ENCODE results near the gene NOX3.

The NOX3 gene

GRCh38 chr6:155434096-155434495 is 21.5 kb downstream of the NOX3 start:
- no CpG with 5 or more reads among the region's 8 CpGs for WGBS (ENCODE audit: extremely low coverage, insufficient coverage, insufficient read length)
- DNase-seq = no peak
- no peaks in the 10 kb centered on the region for H3K36me3 ChIP-seq (ENCODE audit: control insufficient read depth in 1 of 2, insufficient read depth in 2 of 2, low read length in 2 of 2)

DNA sequence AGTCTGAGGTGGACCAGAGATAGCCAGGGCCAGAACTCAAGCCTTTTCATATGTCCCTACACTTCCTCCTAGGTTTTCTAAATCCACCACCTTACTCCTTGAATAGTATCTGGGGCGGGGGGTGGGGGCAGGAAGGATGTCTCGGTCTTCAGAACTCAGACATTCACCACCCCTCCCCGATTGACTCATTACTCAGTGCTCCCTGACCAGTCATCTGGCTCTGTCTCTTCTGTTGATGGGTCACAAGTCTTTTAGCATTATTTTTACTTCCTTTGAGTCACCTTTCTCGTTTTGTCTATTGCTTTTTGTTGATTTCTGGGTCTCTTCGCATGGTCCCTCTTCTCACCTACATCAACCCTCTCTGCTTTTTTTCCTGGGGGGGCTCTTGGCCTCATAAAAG is 23.3 kb downstream of the NOX3 start:
- H3K36me3 ChIP-seq (ENCODE audit: control insufficient read depth in 1 of 2, insufficient read depth in 2 of 2, low read length in 2 of 2) = no peaks in the 10 kb centered on the region
- H4K8ac ChIP-seq (ENCODE audit: low read depth, low read length) = no peak overlapping the region
- H3K9me3 ChIP-seq (ENCODE audit: insufficient read depth, low read depth, low read length) = no peaks in the 10 kb centered on the region
- DNase-seq = no peak
- H3K23ac ChIP-seq (ENCODE audit: low read length) = no peak overlapping the region
- no peak overlapping the region for H3K9ac ChIP-seq (ENCODE audit: low read length)
- H2BK5ac ChIP-seq (ENCODE audit: low read depth, low read length, poor library complexity) = no peak overlapping the region
- no peak overlapping the region for H4K12ac ChIP-seq (ENCODE audit: low read depth, low read length)
- no peak overlapping the region for H3K14ac ChIP-seq (ENCODE audit: low read length)
- H3K4me2 ChIP-seq (ENCODE audit: low read length) = no peak overlapping the region
- no peaks in the 10 kb centered on the region for H3K79me2 ChIP-seq (ENCODE audit: control insufficient read depth, insufficient read depth, low read length, poor library complexity)
- H3K4ac ChIP-seq (ENCODE audit: low read depth, low read length) = no peak overlapping the region
- no peak overlapping the region for H2BK12ac ChIP-seq (ENCODE audit: low read length)
- no peaks in the 10 kb centered on the region for H3K4me1 ChIP-seq (ENCODE audit: control insufficient read depth in 1 of 2, insufficient read depth in 2 of 2, low read length in 2 of 2)
- H3K18ac ChIP-seq (ENCODE audit: low read length) = no peak overlapping the region
- H3K27me3 ChIP-seq (ENCODE audit: insufficient read depth, low read length) = no peaks in the 10 kb centered on the region
- no peak overlapping the region for H2AFZ ChIP-seq (ENCODE audit: insufficient read depth, low read length, poor library complexity)
- no peaks in the 10 kb centered on the region for H3K79me1 ChIP-seq (ENCODE audit: low read length)
- H3K27ac ChIP-seq (ENCODE audit: low read depth, low read length) = no peak overlapping the region
- no peak overlapping the region for H4K91ac ChIP-seq (ENCODE audit: low read depth, low read length)
- H3K4me3 ChIP-seq (ENCODE audit: low read depth, low read length) = no peak overlapping the region
- no peak overlapping the region for H2BK120ac ChIP-seq (ENCODE audit: insufficient read depth, low read length, poor library complexity)
- no CpG with 5 or more reads among the region's 5 CpGs for WGBS (ENCODE audit: extremely low coverage, insufficient coverage, insufficient read length)
- no peak overlapping the region for H2AK5ac ChIP-seq (ENCODE audit: low read length)

More at GRCh38 chr6:155434096-155434495, 21.5 kb downstream of the NOX3 start:
- Histone ChIP-seq H3K23ac (ENCODE audit: low read length) (no peak overlapping the region), H3K4me1 (ENCODE audit: control insufficient read depth in 1 of 2, insufficient read depth in 2 of 2, low read length in 2 of 2) (no peaks in the 10 kb centered on the region), H3K9me3 (ENCODE audit: insufficient read depth, low read depth, low read length) (no peaks in the 10 kb centered on the region), H2AK5ac (ENCODE audit: low read length) (no peak overlapping the region), H4K8ac (ENCODE audit: low read depth, low read length) (no peak overlapping the region), H3K9ac (ENCODE audit: low read length) (no peak overlapping the region), H3K4me3 (ENCODE audit: low read depth, low read length) (no peak overlapping the region), H4K91ac (ENCODE audit: low read depth, low read length) (no peak overlapping the region), H3K79me2 (ENCODE audit: control insufficient read depth, insufficient read depth, low read length, poor library complexity) (no peaks in the 10 kb centered on the region), H3K18ac (ENCODE audit: low read length) (no peak overlapping the region), H2AFZ (ENCODE audit: insufficient read depth, low read length, poor library complexity) (no peak overlapping the region), H2BK5ac (ENCODE audit: low read depth, low read length, poor library complexity) (no peak overlapping the region), H3K4me2 (ENCODE audit: low read length) (no peak overlapping the region), H2BK120ac (ENCODE audit: insufficient read depth, low read length, poor library complexity) (no peak overlapping the region), H3K14ac (ENCODE audit: low read length) (no peak overlapping the region), H3K79me1 (ENCODE audit: low read length) (no peaks in the 10 kb centered on the region), H2BK12ac (ENCODE audit: low read length) (no peak overlapping the region), H3K4ac (ENCODE audit: low read depth, low read length) (no peak overlapping the region), H3K27me3 (ENCODE audit: insufficient read depth, low read length) (no peaks in the 10 kb centered on the region), H4K12ac (ENCODE audit: low read depth, low read length) (no peak overlapping the region), H3K27ac (ENCODE audit: low read depth, low read length) (no peak overlapping the region)

- Histone ChIP-seq H2AK5ac (ENCODE audit: low read length) (no peak overlapping the region), H3K79me2 (ENCODE audit: control insufficient read depth, insufficient read depth, low read length, poor library complexity) (no peaks in the 10 kb centered on the region), H4K91ac (ENCODE audit: low read depth, low read length) (no peak overlapping the region), H2AFZ (ENCODE audit: insufficient read depth, low read length, poor library complexity) (no peak overlapping the region), H4K12ac (ENCODE audit: low read depth, low read length) (no peak overlapping the region), H3K14ac (ENCODE audit: low read length) (no peak overlapping the region), H3K18ac (ENCODE audit: low read length) (no peak overlapping the region), H4K8ac (ENCODE audit: low read depth, low read length) (no peak overlapping the region), H3K4me3 (ENCODE audit: low read depth, low read length) (no peak overlapping the region), H2BK5ac (ENCODE audit: low read depth, low read length, poor library complexity) (no peak overlapping the region), H3K9me3 (ENCODE audit: insufficient read depth, low read depth, low read length) (no peaks in the 10 kb centered on the region), H3K23ac (ENCODE audit: low read length) (no peak overlapping the region), H3K9ac (ENCODE audit: low read length) (peak overlapping the region; percentile 52), H3K27ac (ENCODE audit: low read depth, low read length) (no peak overlapping the region), H2BK12ac (ENCODE audit: low read length) (no peak overlapping the region), H3K4me1 (ENCODE audit: control insufficient read depth in 1 of 2, insufficient read depth in 2 of 2, low read length in 2 of 2) (no peaks in the 10 kb centered on the region), H3K79me1 (ENCODE audit: low read length) (no peaks in the 10 kb centered on the region), H3K4me2 (ENCODE audit: low read length) (no peak overlapping the region), H3K36me3 (ENCODE audit: control insufficient read depth in 1 of 2, insufficient read depth in 2 of 2, low read length in 2 of 2) (no peaks in the 10 kb centered on the region), H3K27me3 (ENCODE audit: insufficient read depth, low read length) (no peaks in the 10 kb centered on the region), H3K4ac (ENCODE audit: low read depth, low read length) (no peak overlapping the region), H2BK120ac (ENCODE audit: insufficient read depth, low read length, poor library complexity) (no peak overlapping the region)
- DNase-seq = no peak
- no CpG with 5 or more reads among the region's 2 CpGs for WGBS (ENCODE audit: extremely low coverage, insufficient coverage, insufficient read length)
Observed at GRCh38 chr6:155429321-155429893, 26.2 kb downstream of the NOX3 start.

GRCh38 chr6:155426408-155426945 is 29.2 kb downstream of the NOX3 start:
- no peak overlapping the region for H2AFZ ChIP-seq (ENCODE audit: insufficient read depth, low read length, poor library complexity)
- no peaks in the 10 kb centered on the region for H3K9me3 ChIP-seq (ENCODE audit: insufficient read depth, low read depth, low read length)
- H3K4ac ChIP-seq (ENCODE audit: low read depth, low read length) = no peak overlapping the region
- no peaks in the 10 kb centered on the region for H3K79me2 ChIP-seq (ENCODE audit: control insufficient read depth, insufficient read depth, low read length, poor library complexity)
- H2BK120ac ChIP-seq (ENCODE audit: insufficient read depth, low read length, poor library complexity) = no peak overlapping the region
- no CpG with 5 or more reads among the region's 3 CpGs for WGBS (ENCODE audit: extremely low coverage, insufficient coverage, insufficient read length)
- H3K27me3 ChIP-seq (ENCODE audit: insufficient read depth, low read length) = no peaks in the 10 kb centered on the region
- no peak overlapping the region for H3K27ac ChIP-seq (ENCODE audit: low read depth, low read length)
- no peaks in the 10 kb centered on the region for H3K36me3 ChIP-seq (ENCODE audit: control insufficient read depth in 1 of 2, insufficient read depth in 2 of 2, low read length in 2 of 2)
- H3K4me1 ChIP-seq (ENCODE audit: control insufficient read depth in 1 of 2, insufficient read depth in 2 of 2, low read length in 2 of 2) = no peaks in the 10 kb centered on the region
- H3K9ac ChIP-seq (ENCODE audit: low read length) = no peak overlapping the region
- no peak overlapping the region for H4K12ac ChIP-seq (ENCODE audit: low read depth, low read length)
- no peak overlapping the region for H3K14ac ChIP-seq (ENCODE audit: low read length)
- no peak overlapping the region for H2BK12ac ChIP-seq (ENCODE audit: low read length)
- H2AK5ac ChIP-seq (ENCODE audit: low read length) = no peak overlapping the region
- no peak overlapping the region for H4K8ac ChIP-seq (ENCODE audit: low read depth, low read length)
- no peak overlapping the region for H2BK5ac ChIP-seq (ENCODE audit: low read depth, low read length, poor library complexity)
- no peak overlapping the region for H3K18ac ChIP-seq (ENCODE audit: low read length)
- H4K91ac ChIP-seq (ENCODE audit: low read depth, low read length) = no peak overlapping the region
- H3K4me3 ChIP-seq (ENCODE audit: low read depth, low read length) = no peak overlapping the region
- no peak overlapping the region for H3K4me2 ChIP-seq (ENCODE audit: low read length)
- no peaks in the 10 kb centered on the region for H3K79me1 ChIP-seq (ENCODE audit: low read length)
- DNase-seq = no peak
- H3K23ac ChIP-seq (ENCODE audit: low read length) = no peak overlapping the region

Data from trophoblast cell (in vitro differentiated cells and primary cell).